ENCODE measurements around the gene DTNA. TPM values are rescaled to one million over a fixed set of nuclear protein-coding genes. Genes with fewer than 3 reads are reported as not detected.

Gene DTNA
- total RNA-seq, 1 experiment from 2014 or later = 7.8 TPM

DNA sequence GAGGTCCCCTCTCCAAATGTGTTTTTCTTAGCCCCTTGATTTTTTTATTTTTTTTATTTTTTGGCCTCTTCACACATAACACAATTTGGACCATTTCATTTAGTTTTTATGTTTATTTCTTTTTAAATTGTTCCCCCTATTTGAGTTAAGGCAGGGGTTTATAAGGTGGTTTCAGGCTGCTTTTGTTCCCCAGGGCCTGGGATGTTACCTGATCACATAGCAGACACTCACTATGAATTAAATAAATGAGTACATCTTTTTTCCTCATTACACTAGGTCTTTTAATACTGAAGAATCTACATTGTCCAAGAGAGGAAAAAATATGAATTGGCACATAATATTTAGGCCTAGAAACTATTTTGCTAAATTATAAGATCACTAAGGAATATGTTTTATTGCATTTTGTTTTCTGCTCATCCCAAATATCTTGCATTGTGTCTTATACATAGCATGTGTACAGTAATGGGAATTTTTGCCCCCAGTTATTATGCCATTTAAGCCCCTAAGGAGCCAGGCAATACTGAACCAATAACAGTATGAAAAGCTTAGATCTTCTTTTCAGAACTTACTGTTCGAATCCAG lies 218.7 kb downstream of the DTNA start:
- Histone ChIP-seq H4K20me1 (ENCODE audit: low read length) (no peaks in the 10 kb centered on the region), H3K4me1 (ENCODE audit: insufficient read depth, low read length) (peaks cover 21% of the 10 kb centered on the region), H3F3A (ENCODE audit: low read length, unreplicated experiment) (no peaks in the 10 kb centered on the region), H3K36me3 (ENCODE audit: low read depth, low read length) (no peaks in the 10 kb centered on the region), H3K4me3 (ENCODE audit: low read length) (no peak overlapping the region), H3K9ac (ENCODE audit: low read length) (no peak overlapping the region), H3K27me3 (ENCODE audit: low read length) (no peaks in the 10 kb centered on the region), H3K4me2 (ENCODE audit: low read length) (peak overlapping the region; percentile 55), H3K9me2 (replicated peaks; ENCODE audit: low read length) (no peaks in the 10 kb centered on the region), H3K27ac (ENCODE audit: low read length) (peak overlapping the region; percentile 66), H3K9me3 (ENCODE audit: low read length) (no peaks in the 10 kb centered on the region), H2AFZ (ENCODE audit: low read length) (no peak overlapping the region), H3K79me2 (ENCODE audit: low read length) (no peaks in the 10 kb centered on the region)
- CTCF ChIA-PET = no interaction called here
- ATAC-seq = no peak
- intact Hi-C loops (cut with micrococcal nuclease) = loop anchor here (2.0 kb wide), 1 partner anchor 50 kb away; no protein-coding TSS in a partner anchor
- no peak for TF ChIP-seq EZH2phosphoT487 (IDR thresholded peaks at IDR 0.05; ENCODE audit: borderline replicate concordance, low read length)
- TF ChIP-seq, protein P1, sequence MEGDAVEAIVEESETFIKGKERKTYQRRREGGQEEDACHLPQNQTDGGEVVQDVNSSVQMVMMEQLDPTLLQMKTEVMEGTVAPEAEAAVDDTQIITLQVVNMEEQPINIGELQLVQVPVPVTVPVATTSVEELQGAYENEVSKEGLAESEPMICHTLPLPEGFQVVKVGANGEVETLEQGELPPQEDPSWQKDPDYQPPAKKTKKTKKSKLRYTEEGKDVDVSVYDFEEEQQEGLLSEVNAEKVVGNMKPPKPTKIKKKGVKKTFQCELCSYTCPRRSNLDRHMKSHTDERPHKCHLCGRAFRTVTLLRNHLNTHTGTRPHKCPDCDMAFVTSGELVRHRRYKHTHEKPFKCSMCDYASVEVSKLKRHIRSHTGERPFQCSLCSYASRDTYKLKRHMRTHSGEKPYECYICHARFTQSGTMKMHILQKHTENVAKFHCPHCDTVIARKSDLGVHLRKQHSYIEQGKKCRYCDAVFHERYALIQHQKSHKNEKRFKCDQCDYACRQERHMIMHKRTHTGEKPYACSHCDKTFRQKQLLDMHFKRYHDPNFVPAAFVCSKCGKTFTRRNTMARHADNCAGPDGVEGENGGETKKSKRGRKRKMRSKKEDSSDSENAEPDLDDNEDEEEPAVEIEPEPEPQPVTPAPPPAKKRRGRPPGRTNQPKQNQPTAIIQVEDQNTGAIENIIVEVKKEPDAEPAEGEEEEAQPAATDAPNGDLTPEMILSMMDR (conservative IDR thresholded peaks at IDR 0.05; ENCODE audit: low read depth, low read length) = no peak
- TF ChIP-seq EZH2 (IDR thresholded peaks at IDR 0.05; ENCODE audit: low read length, unreplicated experiment) = no peak
- no peak for DNase-seq
- POLR2A ChIA-PET (ENCODE audit: unreplicated experiment) = interaction anchor here (0.6 kb wide), 2 partner anchors 26 to 312 kb away, joined by 3 to 6 read pairs; partner anchors contain the start of gene ZNF397
- BruUV-seq (replicated peaks) = no TSS peak

DNA sequence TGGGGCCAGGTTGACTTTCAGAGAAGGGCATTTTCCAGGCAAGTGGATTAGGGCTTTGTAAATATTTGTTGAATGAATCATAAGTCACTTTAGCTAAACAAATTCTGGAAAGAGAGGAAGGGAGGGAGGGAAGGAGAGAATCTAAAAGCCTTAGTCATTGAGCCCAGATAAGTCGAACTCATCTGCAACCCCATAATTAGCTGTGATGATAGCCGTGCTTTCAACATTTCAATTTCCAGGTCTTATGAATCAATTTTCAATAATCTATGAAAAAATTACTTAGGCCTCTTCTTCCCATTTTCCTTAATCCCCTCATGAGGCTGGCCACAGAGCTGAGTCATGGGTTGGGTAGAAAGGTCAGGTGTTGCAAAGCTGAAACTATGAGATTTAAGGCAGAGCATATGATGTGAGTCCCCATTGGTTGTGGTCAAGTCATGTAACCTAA lies 219.3 kb downstream of the DTNA start:
- H3K4me1 ChIP-seq (ENCODE audit: insufficient read depth, low read length) = peaks cover 21% of the 10 kb centered on the region
- H3K9ac ChIP-seq (ENCODE audit: low read length) = no peak overlapping the region
- H3K4me3 ChIP-seq (ENCODE audit: low read length) = no peak overlapping the region
- peak overlapping the region; percentile 66 for H3K27ac ChIP-seq (ENCODE audit: low read length)
- DNase-seq = peak; percentile 59
- POLR2A ChIA-PET (ENCODE audit: unreplicated experiment) = interaction anchor here (0.6 to 0.7 kb wide), 4 partner anchors 25 to 827 kb away, joined by 3 to 6 read pairs (median 3); partner anchors contain the start of gene ZNF397
- H3K9me2 ChIP-seq (replicated peaks; ENCODE audit: low read length) = no peaks in the 10 kb centered on the region
- no peaks in the 10 kb centered on the region for H3F3A ChIP-seq (ENCODE audit: low read length, unreplicated experiment)
- no peaks in the 10 kb centered on the region for H3K36me3 ChIP-seq (ENCODE audit: low read depth, low read length)
- CTCF ChIA-PET = no interaction called here
- no peaks in the 10 kb centered on the region for H3K27me3 ChIP-seq (ENCODE audit: low read length)
- intact Hi-C loops (cut with micrococcal nuclease) = loop anchor here (2.0 kb wide), 1 partner anchor 49 kb away; no protein-coding TSS in a partner anchor
- no TSS peak for BruUV-seq (replicated peaks)
- H3K4me2 ChIP-seq (ENCODE audit: low read length) = peak overlapping the region; percentile 55
- H3K9me3 ChIP-seq (ENCODE audit: low read length) = no peaks in the 10 kb centered on the region
- TF ChIP-seq, protein P1 (conservative IDR thresholded peaks at IDR 0.05; ENCODE audit: low read depth, low read length) = no peak
- no peak for TF ChIP-seq EZH2phosphoT487 (IDR thresholded peaks at IDR 0.05; ENCODE audit: borderline replicate concordance, low read length)
- no peak for TF ChIP-seq EZH2 (IDR thresholded peaks at IDR 0.05; ENCODE audit: low read length, unreplicated experiment)
- peak; percentile 92 for ATAC-seq
- no peaks in the 10 kb centered on the region for H4K20me1 ChIP-seq (ENCODE audit: low read length)
- H2AFZ ChIP-seq (ENCODE audit: low read length) = peak overlapping the region; percentile 48; the same call in 1 of the 2 replicates
- H3K79me2 ChIP-seq (ENCODE audit: low read length) = no peaks in the 10 kb centered on the region

DNA sequence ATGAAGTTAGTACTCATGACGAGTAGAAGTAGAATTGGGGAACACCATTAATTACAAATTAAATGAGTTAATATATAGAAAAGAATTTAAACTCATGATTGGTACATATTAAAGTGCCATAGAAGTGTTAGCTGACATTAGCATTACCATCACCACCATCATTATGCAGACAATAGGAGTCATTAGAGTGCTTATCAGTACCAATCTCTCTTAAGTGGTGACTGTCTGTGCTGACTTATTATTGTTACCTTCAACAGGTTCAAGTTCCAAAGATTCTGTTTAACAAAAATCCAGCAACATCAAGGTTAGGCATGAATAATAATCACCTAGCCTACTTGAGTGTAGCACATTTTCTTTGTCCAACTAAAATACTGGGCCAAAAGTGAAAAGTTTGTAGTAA lies 222.3 kb downstream of the DTNA start:
- Histone ChIP-seq H3K9me2 (replicated peaks; ENCODE audit: low read length) (no peaks in the 10 kb centered on the region), H3K9ac (ENCODE audit: low read length) (no peak overlapping the region), H3F3A (ENCODE audit: low read length, unreplicated experiment) (no peaks in the 10 kb centered on the region), H3K4me1 (ENCODE audit: insufficient read depth, low read length) (peaks cover 21% of the 10 kb centered on the region), H3K79me2 (ENCODE audit: low read length) (no peaks in the 10 kb centered on the region), H3K4me2 (ENCODE audit: low read length) (no peak overlapping the region), H2AFZ (ENCODE audit: low read length) (no peak overlapping the region), H3K4me3 (ENCODE audit: low read length) (no peak overlapping the region), H3K27ac (ENCODE audit: low read length) (no peak overlapping the region), H3K36me3 (ENCODE audit: low read depth, low read length) (no peaks in the 10 kb centered on the region), H3K9me3 (ENCODE audit: low read length) (no peaks in the 10 kb centered on the region), H3K27me3 (ENCODE audit: low read length) (no peaks in the 10 kb centered on the region), H4K20me1 (ENCODE audit: low read length) (no peaks in the 10 kb centered on the region)
- no peak for DNase-seq
- CTCF ChIA-PET = no interaction called here
- BruUV-seq (replicated peaks) = no TSS peak
- POLR2A ChIA-PET (ENCODE audit: unreplicated experiment) = no interaction called here
- intact Hi-C loops (cut with micrococcal nuclease) = no loop called here
- TF ChIP-seq EZH2 (IDR thresholded peaks at IDR 0.05; ENCODE audit: low read length, unreplicated experiment) (no peak), EZH2phosphoT487 (IDR thresholded peaks at IDR 0.05; ENCODE audit: borderline replicate concordance, low read length) (no peak)
- TF ChIP-seq, protein P1 (conservative IDR thresholded peaks at IDR 0.05; ENCODE audit: low read depth, low read length) = no peak
- ATAC-seq = no peak

Data from PC-3 (cell line).